HEK293 (cell line): ENCODE results near the gene CRK.

Source experiments
- GLI2 ChIP-seq: fragments of 450-650 bp; formaldehyde crosslinking; IDR thresholded peaks from 2 replicates; pipeline ENCODE4; 2017; ENCODE audit warnings: missing biosample characterization, missing genetic modification characterization, low read depth, borderline replicate concordance
- HOXA7 ChIP-seq: sonication (generic); formaldehyde crosslinking; IDR thresholded peaks from 2 replicates; pipeline ENCODE4 v1.8.1; 2022; ENCODE audit warnings: missing genetic modification reagents, borderline replicate concordance
- KLF8 ChIP-seq: fragments of 450-650 bp; formaldehyde crosslinking; IDR thresholded peaks from 2 replicates; pipeline ENCODE4 v1.5.1; 2016; ENCODE audit warnings: missing biosample characterization, missing genetic modification characterization
- SETDB1 ChIP-seq: IDR thresholded peaks from one replicate; pipeline ENCODE4 v1.6.1; 2017; ENCODE audit warnings: mild to moderate bottlenecking, low read length, moderate library complexity, mixed read lengths; ENCODE audit not compliant: insufficient read length
- TCF7L2 ChIP-seq: IDR thresholded peaks from 2 replicates; pipeline ENCODE4 v1.6.1; 2011; ENCODE audit warnings: low read depth, mild to moderate bottlenecking, inconsistent platforms, low read length, moderate library complexity, borderline replicate concordance
- TRIM28 ChIP-seq: IDR thresholded peaks from 2 replicates; pipeline ENCODE4 v1.6.1; 2011; ENCODE audit warnings: low read length, control low read depth, borderline replicate concordance
- ZFP41 ChIP-seq: fragments of 450-650 bp; formaldehyde crosslinking; IDR thresholded peaks from 2 replicates; pipeline ENCODE4 v1.5.1; 2016; ENCODE audit warnings: missing biosample characterization, missing genetic modification characterization, borderline replicate concordance
- ZNF530 ChIP-seq: fragments of 450-650 bp; formaldehyde crosslinking; IDR thresholded peaks from 2 replicates; pipeline ENCODE4 v1.5.1; 2016; ENCODE audit warnings: low read depth, missing biosample characterization, missing genetic modification characterization
- ZNF623 ChIP-seq: fragments of 450-650 bp; formaldehyde crosslinking; IDR thresholded peaks from 2 replicates; pipeline ENCODE4 v1.5.1; 2016; ENCODE audit warnings: missing biosample characterization, missing genetic modification characterization
- ZNF626 ChIP-seq: fragments of 450-650 bp; sonication (Bioruptor Pico); formaldehyde crosslinking; IDR thresholded peaks from 2 replicates; pipeline ENCODE4 v1.5.1; 2018; ENCODE audit warnings: missing biosample characterization, missing genetic modification characterization, inconsistent platforms
- ZNF658 ChIP-seq: fragments of 450-650 bp; formaldehyde crosslinking; IDR thresholded peaks from 2 replicates; pipeline ENCODE4; 2016; ENCODE audit warnings: missing biosample characterization, missing genetic modification characterization
- TF ChIP-seq, protein P1 (sequence below): fragments of 450-650 bp; formaldehyde crosslinking; IDR thresholded peaks from 2 replicates; pipeline ENCODE4 v1.5.1; 2016; ENCODE audit warnings: missing biosample characterization, missing genetic modification characterization
- TF ChIP-seq, protein P2 (sequence below): fragments of 450-650 bp; formaldehyde crosslinking; IDR thresholded peaks from 2 replicates; pipeline ENCODE4 v1.5.1; 2016; ENCODE audit warnings: missing biosample characterization, missing genetic modification characterization, borderline replicate concordance

- TF ChIP-seq, protein P1, sequence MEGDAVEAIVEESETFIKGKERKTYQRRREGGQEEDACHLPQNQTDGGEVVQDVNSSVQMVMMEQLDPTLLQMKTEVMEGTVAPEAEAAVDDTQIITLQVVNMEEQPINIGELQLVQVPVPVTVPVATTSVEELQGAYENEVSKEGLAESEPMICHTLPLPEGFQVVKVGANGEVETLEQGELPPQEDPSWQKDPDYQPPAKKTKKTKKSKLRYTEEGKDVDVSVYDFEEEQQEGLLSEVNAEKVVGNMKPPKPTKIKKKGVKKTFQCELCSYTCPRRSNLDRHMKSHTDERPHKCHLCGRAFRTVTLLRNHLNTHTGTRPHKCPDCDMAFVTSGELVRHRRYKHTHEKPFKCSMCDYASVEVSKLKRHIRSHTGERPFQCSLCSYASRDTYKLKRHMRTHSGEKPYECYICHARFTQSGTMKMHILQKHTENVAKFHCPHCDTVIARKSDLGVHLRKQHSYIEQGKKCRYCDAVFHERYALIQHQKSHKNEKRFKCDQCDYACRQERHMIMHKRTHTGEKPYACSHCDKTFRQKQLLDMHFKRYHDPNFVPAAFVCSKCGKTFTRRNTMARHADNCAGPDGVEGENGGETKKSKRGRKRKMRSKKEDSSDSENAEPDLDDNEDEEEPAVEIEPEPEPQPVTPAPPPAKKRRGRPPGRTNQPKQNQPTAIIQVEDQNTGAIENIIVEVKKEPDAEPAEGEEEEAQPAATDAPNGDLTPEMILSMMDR (tag by site-specific recombination) = peak; percentile 52; the same call in 1 of the 2 replicates
- TF ChIP-seq ZNF623 (tag by site-specific recombination) (no peak), HOXA7 (no peak), ZNF658 (tag by site-specific recombination) (no peak), KLF8 (tag by site-specific recombination) (no peak), ZNF626 (tag by site-specific recombination) (no peak), ZNF530 (tag by site-specific recombination) (no peak), ZFP41 (tag by site-specific recombination) (no peak), GLI2 (tag by site-specific recombination) (no peak), TRIM28 (no peak), TCF7L2 (no peak), SETDB1 (no peak)
- TF ChIP-seq, protein P2, sequence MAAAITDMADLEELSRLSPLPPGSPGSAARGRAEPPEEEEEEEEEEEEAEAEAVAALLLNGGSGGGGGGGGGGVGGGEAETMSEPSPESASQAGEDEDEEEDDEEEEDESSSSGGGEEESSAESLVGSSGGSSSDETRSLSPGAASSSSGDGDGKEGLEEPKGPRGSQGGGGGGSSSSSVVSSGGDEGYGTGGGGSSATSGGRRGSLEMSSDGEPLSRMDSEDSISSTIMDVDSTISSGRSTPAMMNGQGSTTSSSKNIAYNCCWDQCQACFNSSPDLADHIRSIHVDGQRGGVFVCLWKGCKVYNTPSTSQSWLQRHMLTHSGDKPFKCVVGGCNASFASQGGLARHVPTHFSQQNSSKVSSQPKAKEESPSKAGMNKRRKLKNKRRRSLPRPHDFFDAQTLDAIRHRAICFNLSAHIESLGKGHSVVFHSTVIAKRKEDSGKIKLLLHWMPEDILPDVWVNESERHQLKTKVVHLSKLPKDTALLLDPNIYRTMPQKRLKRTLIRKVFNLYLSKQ (tag by site-specific recombination) = no peak
These were observed 17.1 kb upstream of the CRK start for GRCh38 chr17:1473170-1473569.
